Effector memory CD4-positive, alpha-beta T cell (primary cell): ENCODE measurements around the gene CA7.

Source experiments
- DNase-seq, 3 donors: peaks; one replicate each; pipeline ENCODE4 v3.0.0-alpha.2; 2020
- H3K27ac ChIP-seq: 2 replicates; pipeline ENCODE4 v1.7.0; 2013; ENCODE audit warnings: mild to moderate bottlenecking, low read length, moderate library complexity; ENCODE audit not compliant: insufficient read depth, poor library complexity, severe bottlenecking
- H3K27me3 ChIP-seq: replicated peaks from 2 replicates; pipeline ENCODE4 v1.7.0; 2013; ENCODE audit warnings: mild to moderate bottlenecking, low read length; ENCODE audit not compliant: insufficient read depth, control insufficient read depth, poor library complexity, severe bottlenecking
- H3K36me3 ChIP-seq: 2 replicates; pipeline ENCODE4 v1.7.0; 2013; ENCODE audit warnings: mild to moderate bottlenecking, low read length, moderate library complexity; ENCODE audit not compliant: control insufficient read depth, insufficient read depth
- H3K4me1 ChIP-seq: 2 replicates; pipeline ENCODE4 v1.7.0; 2013; ENCODE audit warnings: low read length, mild to moderate bottlenecking; ENCODE audit not compliant: control insufficient read depth, insufficient read depth, poor library complexity, severe bottlenecking
- H3K4me3 ChIP-seq: 2 replicates; pipeline ENCODE4 v1.7.0; 2013; ENCODE audit warnings: low read length, low read depth, mild to moderate bottlenecking; ENCODE audit not compliant: insufficient read depth, poor library complexity, severe bottlenecking
- H3K9me3 ChIP-seq: 2 replicates; pipeline ENCODE4 v1.7.0; 2013; ENCODE audit warnings: mild to moderate bottlenecking, low read length, moderate library complexity; ENCODE audit not compliant: control insufficient read depth

Gene CA7

GRCh38 chr16:66853261-66854139, 9.3 kb downstream of the CA7 start:
- Histone ChIP-seq H3K27ac (no peak overlapping the region), H3K9me3 (no peaks in the 10 kb centered on the region), H3K27me3 (no peaks in the 10 kb centered on the region), H3K4me3 (no peak overlapping the region), H3K4me1 (no peaks in the 10 kb centered on the region), H3K36me3 (no peaks in the 10 kb centered on the region)
- DNase-seq = no peak

DNA sequence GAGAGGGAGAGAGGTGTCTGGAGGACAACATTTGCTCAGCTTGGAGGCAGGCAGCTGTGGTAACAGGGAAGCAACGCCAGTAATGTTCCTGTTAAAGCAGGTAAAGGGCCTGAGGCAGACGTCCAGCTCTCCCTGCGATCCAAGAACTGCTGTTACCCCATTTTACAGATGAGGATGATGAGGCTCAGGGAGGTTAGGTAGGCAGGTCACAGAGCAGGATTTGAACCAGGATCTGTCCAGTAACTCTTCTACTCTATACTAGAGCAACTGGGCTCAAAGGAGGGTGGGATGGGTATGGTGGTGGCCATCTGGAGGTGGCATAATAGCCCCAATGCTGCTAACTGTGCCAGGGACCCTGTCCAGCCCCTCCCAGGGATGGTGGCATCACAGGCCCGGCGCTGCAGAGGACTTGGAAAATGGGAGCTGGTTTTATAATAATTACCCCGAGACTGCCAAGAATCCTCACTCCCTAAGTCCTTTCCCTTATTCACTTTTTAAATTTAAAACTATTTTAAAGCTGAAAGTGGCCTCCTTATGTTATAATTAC, 12.0 kb downstream of the CA7 start:
- no peaks in the 10 kb centered on the region for H3K27me3 ChIP-seq
- DNase-seq = no peak
- H3K4me1 ChIP-seq = no peaks in the 10 kb centered on the region
- no peak overlapping the region for H3K27ac ChIP-seq
- no peaks in the 10 kb centered on the region for H3K36me3 ChIP-seq
- H3K4me3 ChIP-seq = no peak overlapping the region
- H3K9me3 ChIP-seq = no peaks in the 10 kb centered on the region

DNA sequence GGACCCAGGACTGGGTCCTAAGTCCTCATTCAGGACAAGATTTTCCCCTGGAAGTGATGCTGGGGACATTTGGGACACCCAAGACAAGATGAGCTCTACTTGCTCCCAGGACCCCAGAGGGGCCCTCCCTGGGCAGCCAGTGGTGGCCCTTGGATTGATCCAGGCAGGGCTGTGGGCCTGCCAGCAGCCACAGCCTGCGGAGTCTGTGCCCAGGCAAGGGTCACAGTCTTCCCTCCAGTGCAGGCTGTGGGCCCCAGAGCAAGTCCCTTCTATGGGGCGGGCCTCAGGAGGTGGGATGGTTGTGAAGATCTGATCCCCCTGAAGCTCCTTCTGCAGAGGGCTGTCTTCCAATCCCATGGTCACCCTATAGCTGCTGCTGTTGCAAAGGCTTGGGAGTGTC, 12.6 kb downstream of the CA7 start:
- no peaks in the 10 kb centered on the region for H3K9me3 ChIP-seq
- no peaks in the 10 kb centered on the region for H3K4me1 ChIP-seq
- no peaks in the 10 kb centered on the region for H3K36me3 ChIP-seq
- H3K27ac ChIP-seq = no peak overlapping the region
- no peak for DNase-seq
- no peak overlapping the region for H3K4me3 ChIP-seq
- no peaks in the 10 kb centered on the region for H3K27me3 ChIP-seq

- DNase-seq = no peak
- H3K4me3 ChIP-seq = no peak overlapping the region
Observed at GRCh38 chr16:66857437-66857836, 13.2 kb downstream of the CA7 start.

GRCh38 chr16:66858740-66859396, 14.7 kb downstream of the CA7 start:
- DNase-seq = no peak
- no peaks in the 10 kb centered on the region for H3K27me3 ChIP-seq
- H3K4me1 ChIP-seq = no peaks in the 10 kb centered on the region
- no peaks in the 10 kb centered on the region for H3K36me3 ChIP-seq
- H3K27ac ChIP-seq = no peak overlapping the region
- no peaks in the 10 kb centered on the region for H3K9me3 ChIP-seq
- H3K4me3 ChIP-seq = no peak overlapping the region

More at GRCh38 chr16:66857437-66857836, 13.2 kb downstream of the CA7 start:
- no peaks in the 10 kb centered on the region for H3K27me3 ChIP-seq
- no peaks in the 10 kb centered on the region for H3K9me3 ChIP-seq
- H3K4me1 ChIP-seq = no peaks in the 10 kb centered on the region
- H3K36me3 ChIP-seq = no peaks in the 10 kb centered on the region
- no peak overlapping the region for H3K27ac ChIP-seq

GRCh38 chr16:66859397-66860068, 15.3 kb downstream of the CA7 start:
- Histone ChIP-seq H3K27me3 (no peaks in the 10 kb centered on the region), H3K36me3 (no peaks in the 10 kb centered on the region), H3K27ac (no peak overlapping the region), H3K4me3 (no peak overlapping the region), H3K9me3 (no peaks in the 10 kb centered on the region), H3K4me1 (no peaks in the 10 kb centered on the region)
- DNase-seq = no peak

GRCh38 chr16:66862023-66862520, 17.9 kb downstream of the CA7 start:
- DNase-seq = no peak
- no peaks in the 10 kb centered on the region for H3K4me1 ChIP-seq
- H3K9me3 ChIP-seq = no peaks in the 10 kb centered on the region
- no peaks in the 10 kb centered on the region for H3K27me3 ChIP-seq
- H3K27ac ChIP-seq = no peak overlapping the region
- no peak overlapping the region for H3K4me3 ChIP-seq
- H3K36me3 ChIP-seq = no peaks in the 10 kb centered on the region

DNA sequence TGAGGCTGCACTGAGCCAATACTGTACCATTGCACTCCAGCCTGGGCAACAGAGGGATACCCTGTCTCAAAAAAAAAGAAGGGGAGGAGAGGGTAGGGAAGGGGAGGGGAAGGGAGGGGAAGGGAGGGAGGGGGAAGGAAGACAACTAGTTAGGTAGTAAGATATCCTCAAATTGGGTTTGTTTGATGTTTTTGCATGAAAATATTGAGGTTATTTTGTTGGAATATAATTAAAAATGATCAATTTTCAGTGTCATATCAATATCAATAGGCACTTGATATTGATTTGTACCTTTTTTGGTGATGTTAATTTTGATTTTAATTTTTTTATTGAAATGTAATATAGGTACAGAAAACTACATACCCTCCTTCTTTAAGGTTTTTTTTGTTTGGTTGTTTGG, 19.5 kb downstream of the CA7 start:
- H3K4me1 ChIP-seq = no peaks in the 10 kb centered on the region
- no peaks in the 10 kb centered on the region for H3K27me3 ChIP-seq
- no peak for DNase-seq
- no peak overlapping the region for H3K27ac ChIP-seq
- no peaks in the 10 kb centered on the region for H3K36me3 ChIP-seq
- no peaks in the 10 kb centered on the region for H3K9me3 ChIP-seq
- H3K4me3 ChIP-seq = no peak overlapping the region

GRCh38 chr16:66869424-66869823, 25.2 kb downstream of the CA7 start:
- H3K4me1 ChIP-seq = no peaks in the 10 kb centered on the region
- no peak overlapping the region for H3K4me3 ChIP-seq
- H3K27me3 ChIP-seq = no peaks in the 10 kb centered on the region
- no peaks in the 10 kb centered on the region for H3K36me3 ChIP-seq
- no peaks in the 10 kb centered on the region for H3K9me3 ChIP-seq
- no peak for DNase-seq
- H3K27ac ChIP-seq = no peak overlapping the region
